HG02938 (cell line): ENCODE data around the gene AAK1.

Source experiments
- ATAC-seq: cut with Tn5 transposase; IDR thresholded peaks from one replicate; pipeline ENCODE4 v1.9.1; 2021; ENCODE audit warnings: mild to moderate bottlenecking, moderate library complexity; ENCODE audit not compliant: unreplicated experiment

The AAK1 gene

GRCh38 chr2:69416147-69416546, 227.4 kb downstream of the AAK1 start:
- ATAC-seq = no peak
